Neural crest cell (in vitro differentiated cells): ENCODE results near the gene SRBD1. TPM values are rescaled to one million over a fixed set of nuclear protein-coding genes. Genes with fewer than 3 reads are reported as not detected.

Source experiments
- DNase-seq: peaks from one replicate; pipeline ENCODE4 v3.0.0; 2021; ENCODE audit warnings: low read depth, mixed read lengths, low spot score
- H3K27ac Mint-ChIP-seq: one replicate; pipeline ENCODE4 v1.8.0; 2021; ENCODE audit warnings: mild to moderate bottlenecking, mixed read lengths; ENCODE audit not compliant: unreplicated experiment
- H3K27me3 Mint-ChIP-seq: 2 replicates; pipeline ENCODE4 v1.8.0; 2021; ENCODE audit warnings: low read depth, mild to moderate bottlenecking, mixed read lengths
- H3K36me3 Mint-ChIP-seq: 2 replicates; pipeline ENCODE4 v1.8.0; 2021; ENCODE audit warnings: low read depth, mild to moderate bottlenecking, mixed read lengths
- H3K4me1 Mint-ChIP-seq: 2 replicates; pipeline ENCODE4 v1.8.0; 2021; ENCODE audit warnings: mixed read lengths
- H3K4me3 Mint-ChIP-seq: one replicate; pipeline ENCODE4 v1.8.0; 2021; ENCODE audit warnings: mild to moderate bottlenecking, mixed read lengths
- H3K9me3 Mint-ChIP-seq: 2 replicates; pipeline ENCODE4 v1.8.0; 2021; ENCODE audit warnings: mixed read lengths
- CTCF ChIP-seq: fragments of 200-600 bp; sonication (generic); conservative IDR thresholded peaks from 2 replicates; pipeline ENCODE4 v1.5.0; 2021; ENCODE audit warnings: antibody characterized with exemption, mild to moderate bottlenecking
- total RNA-seq: library from RNA; stranded (reverse); gene quantifications from 2 replicates; pipeline ENCODE4 v1.2.1, GENCODE V29; 2021

The SRBD1 gene
- total RNA-seq, 1 donor from 2014 or later = 21.4 TPM

DNA sequence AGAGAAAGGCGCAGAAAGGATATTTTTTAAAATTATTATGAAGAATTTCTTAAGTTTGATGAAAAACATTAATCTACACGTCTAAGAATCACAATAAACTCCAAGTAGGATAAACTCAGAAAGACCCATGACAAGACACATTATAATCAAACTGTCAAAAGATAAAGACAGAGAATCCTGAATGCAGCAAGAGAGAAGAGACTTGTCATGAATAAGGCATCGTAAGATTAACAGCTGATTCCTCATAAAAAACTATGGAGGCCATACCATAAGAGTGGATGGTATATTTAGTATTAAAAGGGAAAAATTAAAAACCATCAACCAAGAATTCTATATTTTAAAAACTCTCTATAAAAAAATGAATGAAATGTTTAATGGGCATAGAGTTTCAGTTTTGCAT lies 39.1 kb downstream of the SRBD1 start:
- Mint-ChIP-seq H3K27ac (no peak overlapping the region), H3K4me1 (no peaks in the 10 kb centered on the region), H3K4me3 (no peak overlapping the region), H3K9me3 (no peaks in the 10 kb centered on the region), H3K36me3 (peaks cover 14% of the 10 kb centered on the region), H3K27me3 (no peaks in the 10 kb centered on the region)
- DNase-seq = no peak
- no peak for TF ChIP-seq CTCF

- no peaks in the 10 kb centered on the region for H3K9me3 Mint-ChIP-seq
- no peaks in the 10 kb centered on the region for H3K4me1 Mint-ChIP-seq
- H3K4me3 Mint-ChIP-seq = no peak overlapping the region
- peaks cover 14% of the 10 kb centered on the region for H3K36me3 Mint-ChIP-seq
- H3K27me3 Mint-ChIP-seq = no peaks in the 10 kb centered on the region
- no peak for DNase-seq
- TF ChIP-seq CTCF = no peak
- H3K27ac Mint-ChIP-seq = no peak overlapping the region
Measured at GRCh38 chr2:45570671-45571334, 40.3 kb downstream of the SRBD1 start.

DNA sequence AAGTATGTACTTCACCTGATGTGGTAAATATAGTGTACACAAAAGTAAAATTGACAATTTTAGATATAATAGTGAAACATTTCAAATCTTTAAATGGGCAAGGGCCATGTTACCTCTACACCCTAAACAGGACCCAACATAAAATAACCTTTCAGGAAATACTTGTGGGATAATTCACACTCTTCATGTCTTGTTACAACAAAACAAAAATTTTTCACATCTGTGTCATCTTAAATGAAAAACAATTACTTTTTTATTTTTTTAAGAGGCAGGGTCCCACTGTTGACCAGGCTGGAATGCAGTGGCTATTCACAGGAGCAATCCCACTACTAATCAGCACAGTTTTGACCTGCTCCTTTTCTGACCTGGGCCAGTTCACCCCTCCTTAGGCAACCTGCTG lies 42.1 kb downstream of the SRBD1 start:
- H3K9me3 Mint-ChIP-seq = no peaks in the 10 kb centered on the region
- no peaks in the 10 kb centered on the region for H3K4me1 Mint-ChIP-seq
- no peaks in the 10 kb centered on the region for H3K27me3 Mint-ChIP-seq
- peaks cover 14% of the 10 kb centered on the region for H3K36me3 Mint-ChIP-seq
- DNase-seq = no peak
- TF ChIP-seq CTCF = no peak
- H3K4me3 Mint-ChIP-seq = no peak overlapping the region
- H3K27ac Mint-ChIP-seq = no peak overlapping the region

- no peaks in the 10 kb centered on the region for H3K9me3 Mint-ChIP-seq
- peaks cover 11% of the 10 kb centered on the region for H3K36me3 Mint-ChIP-seq
- H3K27me3 Mint-ChIP-seq = no peaks in the 10 kb centered on the region
- peak overlapping the region; percentile 36 for H3K27ac Mint-ChIP-seq
- H3K4me1 Mint-ChIP-seq = no peaks in the 10 kb centered on the region
- no peak overlapping the region for H3K4me3 Mint-ChIP-seq
- TF ChIP-seq CTCF = no peak
- no peak for DNase-seq
Measured at GRCh38 chr2:45567974-45568789, 42.9 kb downstream of the SRBD1 start.

- Mint-ChIP-seq H3K4me1 (no peaks in the 10 kb centered on the region), H3K36me3 (peaks cover 11% of the 10 kb centered on the region), H3K27me3 (no peaks in the 10 kb centered on the region), H3K9me3 (no peaks in the 10 kb centered on the region), H3K27ac (no peak overlapping the region), H3K4me3 (no peak overlapping the region)
- DNase-seq = no peak
- no peak for TF ChIP-seq CTCF
Measured at GRCh38 chr2:45567288-45567963, 43.6 kb downstream of the SRBD1 start.
